ENCODE data around the gene GPR34. TPM values are rescaled to one million over a fixed set of nuclear protein-coding genes. Genes with fewer than 3 reads are reported as not detected.
A peak's percentile ranks its signal among the peaks of the same experiment; 100 is the strongest.

GPR34 gene
- total RNA-seq, 1 donor from 2014 or later, result 1.5 TPM

- Histone ChIP-seq H3K4me1 (peaks cover 0 to 4% of the 10 kb centered on the region in 2 donors), H3K4me3 (no peak overlapping the region), H3K9me3 (no peaks in the 10 kb centered on the region), H3K27me3 (no peaks in the 10 kb centered on the region), H3K36me3 (no peaks in the 10 kb centered on the region), H3K27ac (no peak overlapping the region)
- intact Hi-C loops (cut with DNase I), result no loop called here
- TF ChIP-seq CTCF (IDR thresholded peaks at IDR 0.05), result no peak
- DNase-seq (ENCODE audit: low spot score in 2 of 2), result no peak
These were observed 3.8 kb upstream of the GPR34 start for GRCh38 chrX:41684940-41685339.

GRCh38 chrX:41686788-41687187 is 2.0 kb upstream of the GPR34 start:
- no peaks in the 10 kb centered on the region for H3K9me3 ChIP-seq
- no peaks in the 10 kb centered on the region for H3K27me3 ChIP-seq
- H3K4me1 ChIP-seq, result peaks cover 0 to 4% of the 10 kb centered on the region in 2 donors
- H3K4me3 ChIP-seq, result no peak overlapping the region
- intact Hi-C loops (cut with DNase I), result no loop called here
- DNase-seq (ENCODE audit: low spot score in 2 of 2), result no peak
- no peak for TF ChIP-seq CTCF (IDR thresholded peaks at IDR 0.05)
- no peaks in the 10 kb centered on the region for H3K36me3 ChIP-seq
- H3K27ac ChIP-seq, result no peak overlapping the region

- Histone ChIP-seq H3K4me1 (peaks cover 0 to 7% of the 10 kb centered on the region in 2 donors), H3K9me3 (no peaks in the 10 kb centered on the region), H3K27me3 (no peaks in the 10 kb centered on the region), H3K27ac (no peak overlapping the region), H3K4me3 (no peak overlapping the region), H3K36me3 (no peaks in the 10 kb centered on the region)
- intact Hi-C loops (cut with DNase I), result no loop called here
- TF ChIP-seq CTCF (IDR thresholded peaks at IDR 0.05), result no peak
- DNase-seq (ENCODE audit: low spot score in 2 of 2), result no peak
These were observed 617 bp upstream of the GPR34 start for GRCh38 chrX:41688156-41688555.

- H3K9me3 ChIP-seq, result no peaks in the 10 kb centered on the region
- no peaks in the 10 kb centered on the region for H3K27me3 ChIP-seq
- no peak overlapping the region for H3K27ac ChIP-seq
- peak overlapping the region in 1 of 2 donors; percentile 20 for H3K4me3 ChIP-seq
- no peak for DNase-seq (ENCODE audit: low spot score in 2 of 2)
- H3K36me3 ChIP-seq, result no peaks in the 10 kb centered on the region
- peaks cover 0 to 3% of the 10 kb centered on the region in 2 donors for H3K4me1 ChIP-seq
- no peak for TF ChIP-seq CTCF (IDR thresholded peaks at IDR 0.05)
- intact Hi-C loops (cut with DNase I), result loop anchor here (10.0 kb wide), 1 partner anchor 95 kb away; no protein-coding TSS in a partner anchor
These were observed 938 bp downstream of the GPR34 start for GRCh38 chrX:41689711-41690110.

GRCh38 chrX:41692162-41692749 is 3.5 kb downstream of the GPR34 start:
- no peak for TF ChIP-seq CTCF (IDR thresholded peaks at IDR 0.05)
- no peak overlapping the region for H3K4me3 ChIP-seq
- intact Hi-C loops (cut with DNase I), result loop anchor here (10.0 kb wide), 1 partner anchor 97 kb away; no protein-coding TSS in a partner anchor

More at GRCh38 chrX:41692162-41692749, 3.5 kb downstream of the GPR34 start:
- H3K36me3 ChIP-seq, result no peaks in the 10 kb centered on the region
- no peaks in the 10 kb centered on the region for H3K9me3 ChIP-seq
- peaks cover 0 to 3% of the 10 kb centered on the region in 2 donors for H3K4me1 ChIP-seq
- DNase-seq (ENCODE audit: low spot score in 2 of 2), result no peak
- H3K27ac ChIP-seq, result peak overlapping the region; percentile 51 to 55
- H3K27me3 ChIP-seq, result no peaks in the 10 kb centered on the region
